H1 (cell line): ENCODE results near the gene GFOD1. TPM values are rescaled to one million over a fixed set of nuclear protein-coding genes. Genes with fewer than 3 reads are reported as not detected.
"Not testable (repeated sequence)": the region's sequence is repeated elsewhere in the genome, so short reads cannot be mapped to it uniquely, and the experiment has no call there.

Experiments used
- CTCF ChIA-PET: fragments of 300-600 bp; sonication (Branson Sonifier 250); formaldehyde crosslinking; loops from one replicate; lab custom pipeline; 2021; ENCODE audit not compliant: partially characterized antibody; lab: Charles Lee
- POLR2A ChIA-PET: fragments of 300-600 bp; sonication (Branson Sonifier 250); formaldehyde crosslinking; loops from one replicate; lab custom pipeline; 2021; ENCODE audit warnings: inconsistent platforms; ENCODE audit not compliant: partially characterized antibody; lab: Charles Lee
- DNase-seq, 2 experiments: peaks; one replicate each; pipeline versions ENCODE4 v3.0.0 to v3.0.0-alpha.2; 2010 to 2022; ENCODE audit warnings: low spot score in 2 of 2, low read depth in 1 of 2, mixed read lengths in 1 of 2
- FAIRE-seq: peaks from 2 replicates; lab custom pipeline; 2011; peaks lifted over from hg19 to GRCh38; lab: Jason Lieb, UNC
- H2AFZ ChIP-seq: 2 replicates; pipeline ENCODE4 v1.8.1; 2012; ENCODE audit warnings: low read length, inconsistent platforms
- H2AK5ac ChIP-seq: 2 replicates; pipeline ENCODE4 v1.6.1; 2013; ENCODE audit warnings: low read depth, low read length
- H2BK120ac ChIP-seq: replicated peaks from 2 replicates; pipeline ENCODE3; 2013; ENCODE audit warnings: low read depth, low read length, inconsistent platforms
- H2BK12ac ChIP-seq: 2 replicates; pipeline ENCODE4 v1.6.1; 2013; ENCODE audit warnings: low read depth, low read length
- H2BK15ac ChIP-seq: 2 replicates; pipeline ENCODE4 v1.6.1; 2013; ENCODE audit warnings: low read length
- H2BK20ac ChIP-seq: 2 replicates; pipeline ENCODE4 v1.6.1; 2013; ENCODE audit warnings: low read length
- H2BK5ac ChIP-seq: 2 replicates; pipeline ENCODE4 v1.6.1; 2013; ENCODE audit warnings: low read depth, low read length
- H3K14ac ChIP-seq: 2 replicates; pipeline ENCODE4 v1.6.1; 2013; ENCODE audit warnings: inconsistent platforms; ENCODE audit not compliant: insufficient read length
- H3K18ac ChIP-seq: 2 replicates; pipeline ENCODE4 v1.6.1; 2013; ENCODE audit warnings: low read length; ENCODE audit errors: extremely low read depth
- H3K23ac ChIP-seq: 2 replicates; pipeline ENCODE4 v1.6.1; 2013; ENCODE audit warnings: inconsistent platforms; ENCODE audit not compliant: insufficient read length
- H3K23me2 ChIP-seq: 2 replicates; pipeline ENCODE4 v1.6.1; 2013; ENCODE audit warnings: low read depth, low read length
- H3K27ac ChIP-seq: 2 replicates; pipeline ENCODE4 v1.6.1; 2011; ENCODE audit warnings: low read depth, low read length, inconsistent platforms
- H3K27me3 ChIP-seq, 4 experiments: replicated peaks in 1 of 4; 1 replicate in 1 of 4; 2 replicates in 3 of 4; pipeline versions ENCODE4 v1.6.1 to v1.8.1; 2011 to 2013; ENCODE audit warnings: low read length in 3 of 4, mild to moderate bottlenecking in 3 of 4, inconsistent platforms in 2 of 4, mixed read lengths in 2 of 4, moderate library complexity in 1 of 4; ENCODE audit not compliant: control insufficient read depth in 3 of 4, insufficient read depth in 3 of 4; ENCODE audit errors: extremely low read depth in 1 of 4
- H3K36me3 ChIP-seq, 4 experiments: 2 replicates each; pipeline versions ENCODE4 v1.6.1 to v1.8.1; 2011 to 2013; ENCODE audit warnings: mild to moderate bottlenecking in 4 of 4, low read length in 3 of 4, moderate library complexity in 2 of 4, control low read depth in 1 of 4, inconsistent platforms in 1 of 4; ENCODE audit not compliant: insufficient read depth in 4 of 4, control insufficient read depth in 2 of 4
- H3K4ac ChIP-seq: replicated peaks from 2 replicates; pipeline ENCODE3; 2013; ENCODE audit warnings: low read length, low read depth, mixed read lengths, inconsistent platforms; ENCODE audit not compliant: insufficient read length
- H3K4me1 ChIP-seq, 4 experiments: replicated peaks in 1 of 4; 1 replicate in 1 of 4; 2 replicates in 3 of 4; pipeline versions ENCODE4 v1.6.1 to v1.8.1; 2011 to 2013; ENCODE audit warnings: low read length in 3 of 4, inconsistent platforms in 2 of 4, mixed read lengths in 1 of 4; ENCODE audit not compliant: insufficient read depth in 4 of 4, control insufficient read depth in 3 of 4
- H3K4me2 ChIP-seq, 2 experiments: 2 replicates each; pipeline versions ENCODE4 v1.6.1 to v1.8.1; 2011 to 2013; ENCODE audit warnings: low read depth in 2 of 2, low read length in 2 of 2, control low read depth in 1 of 2, inconsistent platforms in 1 of 2, mild to moderate bottlenecking in 1 of 2; ENCODE audit not compliant: insufficient read depth in 1 of 2
- H3K4me3 ChIP-seq, 4 experiments: fragments of 200-600, 300-600 bp in 1 of 4; sonication (generic), shearing (Covaris generic), sonication (Bioruptor Twin) in 1 of 4; 2 replicates each; pipeline versions ENCODE4 v1.5.1 to v1.8.1; 2011 to 2016; ENCODE audit warnings: low read length in 4 of 4, low read depth in 3 of 4, control low read depth in 2 of 4, inconsistent platforms in 2 of 4, mild to moderate bottlenecking in 2 of 4, mixed read lengths in 1 of 4, moderate library complexity in 1 of 4; ENCODE audit not compliant: insufficient read depth in 2 of 4; ENCODE audit errors: extremely low read depth in 1 of 4
- H3K56ac ChIP-seq: replicated peaks from 2 replicates; pipeline ENCODE3; 2013; ENCODE audit warnings: low read depth, mild to moderate bottlenecking, mixed read lengths, low read length, inconsistent platforms; ENCODE audit not compliant: insufficient read length
- H3K79me1 ChIP-seq: 2 replicates; pipeline ENCODE4 v1.6.1; 2013; ENCODE audit warnings: low read depth, low read length, control low read depth
- H3K79me2 ChIP-seq, 2 experiments: 2 replicates each; pipeline versions ENCODE4 v1.6.1 to v1.8.1; 2012 to 2013; ENCODE audit warnings: low read length in 2 of 2, mild to moderate bottlenecking in 2 of 2, inconsistent platforms in 1 of 2; ENCODE audit not compliant: insufficient read depth in 2 of 2, control insufficient read depth in 1 of 2
- H3K9ac ChIP-seq, 4 experiments: replicated peaks in 1 of 4; 1 replicate in 1 of 4; 2 replicates in 3 of 4; pipeline versions ENCODE4 v1.6.1 to v1.8.1; 2011 to 2013; ENCODE audit warnings: low read depth in 3 of 4, low read length in 3 of 4, control low read depth in 2 of 4, mild to moderate bottlenecking in 2 of 4, moderate library complexity in 2 of 4, inconsistent platforms in 1 of 4; ENCODE audit errors: extremely low read depth in 1 of 4
- H3K9me3 ChIP-seq, 2 experiments: 2 replicates each; pipeline versions ENCODE4 v1.6.1 to v1.8.1; 2012 to 2013; ENCODE audit warnings: mild to moderate bottlenecking in 2 of 2, moderate library complexity in 2 of 2, control low read depth in 1 of 2, inconsistent platforms in 1 of 2, low read depth in 1 of 2, low read length in 1 of 2, mixed read lengths in 1 of 2; ENCODE audit not compliant: insufficient read depth in 2 of 2
- H4K20me1 ChIP-seq, 2 experiments: replicated peaks in 1 of 2; 2 replicates each; pipeline versions ENCODE3 to v1.8.1; 2011 to 2013; ENCODE audit warnings: inconsistent platforms in 2 of 2, low read length in 2 of 2, mild to moderate bottlenecking in 1 of 2; ENCODE audit not compliant: insufficient read depth in 2 of 2, control insufficient read depth in 1 of 2
- H4K5ac ChIP-seq: 2 replicates; pipeline ENCODE4 v1.6.1; 2013; ENCODE audit warnings: low read length, low read depth, mixed read lengths, inconsistent platforms; ENCODE audit not compliant: insufficient read length
- H4K8ac ChIP-seq: 2 replicates; pipeline ENCODE4 v1.8.0; 2013; ENCODE audit warnings: mild to moderate bottlenecking, moderate library complexity, low read length, inconsistent platforms; ENCODE audit not compliant: insufficient read depth; ENCODE audit errors: extremely low read depth
- H4K91ac ChIP-seq: replicated peaks from 2 replicates; pipeline ENCODE3; 2013; ENCODE audit warnings: low read length, mixed read lengths, inconsistent platforms; ENCODE audit not compliant: insufficient read length
- E2F6 ChIP-seq: IDR thresholded peaks from 2 replicates; pipeline ENCODE4 v1.6.1; 2012; ENCODE audit warnings: inconsistent platforms
- WGBS, 2 experiments: shearing (Covaris generic) in 1 of 2; methylation state at CpG; one replicate each; pipeline versions ENCODE4 v1.1.6 to v1.1.7; 2013 to 2015; ENCODE audit warnings: low lambda C conversion rate in 2 of 2, mixed read lengths in 2 of 2, inconsistent platforms in 1 of 2, low coverage in 1 of 2, missing lambda C conversion rate in 1 of 2; ENCODE audit not compliant: insufficient replicate concordance in 2 of 2, insufficient coverage in 1 of 2, insufficient read length in 1 of 2; ENCODE audit errors: extremely low coverage in 1 of 2, missing lambda C conversion rate in 1 of 2; 5-methylcytosine and 5-hydroxymethylcytosine counted together
- polyA plus RNA-seq, 7 experiments: library from polyadenylated mRNA; depleted of rRNA in 3 of 7; stranded (reverse) in 5 of 7; unstranded in 2 of 7; fragments of >200 nt in 5 of 7; fragments of 200-250 nt in 2 of 7; gene quantifications; 1 replicate in 5 of 7; 2 replicates in 1 of 7; 4 replicates in 1 of 7; pipeline versions ENCODE4 v1.2.1 to v1.2.3, GENCODE V29; 2011 to 2013; ENCODE audit warnings: missing spikeins in 2 of 7, mixed read lengths in 2 of 7
- total RNA-seq: library from RNA; stranded (reverse); fragmentation: NEBNext Ultra II Directional; extraction: Animal tissue kit (Norgen Biotek cat#: 25700); gene quantifications from 2 replicates; pipeline ENCODE4 v1.2.1, GENCODE V29; 2021

GFOD1 gene
- total and polyA plus RNA-seq, 2 of the 8 experiments (the other 6 are each of a cell fraction or from before 2014, with no cell fraction given) = 2.5 to 8.8 TPM

DNA sequence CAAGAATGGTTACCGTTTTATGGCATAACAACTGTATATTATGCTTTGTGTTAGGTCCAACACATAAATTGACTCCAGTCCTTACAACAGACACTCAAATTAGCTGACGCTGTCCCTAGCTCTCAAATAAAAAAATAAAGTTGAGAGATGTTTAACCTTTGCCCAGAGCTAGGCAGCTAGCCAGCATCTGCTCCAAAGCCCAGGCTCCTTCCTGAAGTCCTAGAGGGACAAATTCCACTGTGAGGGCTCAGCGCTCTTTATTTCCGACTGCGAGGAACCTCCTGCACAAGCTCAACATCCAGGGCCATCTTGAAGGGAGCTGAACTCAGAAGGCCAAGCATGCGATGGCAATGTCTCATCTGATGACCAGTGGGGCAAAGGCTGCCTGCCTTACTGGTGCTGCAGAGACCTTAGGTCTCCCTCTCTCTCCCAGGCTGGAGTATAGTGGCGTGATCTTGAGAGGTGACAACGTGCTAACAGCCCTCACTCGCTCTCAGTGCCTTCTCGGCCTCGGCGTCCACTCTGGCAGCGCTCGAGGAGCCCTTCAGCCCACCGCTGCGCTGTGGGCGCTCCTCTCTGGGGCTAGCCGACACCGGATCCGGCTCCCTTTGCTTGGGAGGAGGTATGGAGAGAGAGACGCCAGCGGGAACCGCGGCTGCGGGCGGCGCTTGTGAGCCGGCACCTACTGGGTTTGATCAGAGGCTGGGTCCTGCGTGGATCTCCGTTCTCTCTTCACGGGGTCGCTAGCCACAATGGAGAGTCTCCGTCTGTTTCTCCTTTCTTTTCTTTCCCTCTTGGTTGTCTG is 24.7 kb upstream of the GFOD1 start (continued):
- no peak for TF ChIP-seq E2F6

GRCh38 chr6:13511141-13511571 is 23.8 kb upstream of the GFOD1 start:
- H4K20me1 ChIP-seq, DNase-seq, H2BK12ac ChIP-seq, H4K5ac ChIP-seq, H2BK5ac ChIP-seq, H3K79me1 ChIP-seq, H2BK15ac ChIP-seq, H3K9ac ChIP-seq, H3K18ac ChIP-seq, H3K4me3 ChIP-seq, H3K23me2 ChIP-seq, H3K4me1 ChIP-seq, H3K36me3 ChIP-seq, H3K27ac ChIP-seq, H3K4me2 ChIP-seq, H3K27me3 ChIP-seq, H4K91ac ChIP-seq, FAIRE-seq, H3K9me3 ChIP-seq, H3K14ac ChIP-seq, H3K4ac ChIP-seq, H2AK5ac ChIP-seq, H3K56ac ChIP-seq, H3K79me2 ChIP-seq, H2BK20ac ChIP-seq, H3K23ac ChIP-seq, H2BK120ac ChIP-seq, H4K8ac ChIP-seq, H2AFZ ChIP-seq: not testable (repeated sequence)
- CTCF ChIA-PET = interaction anchor here (0.7 to 3.0 kb wide), 10 partner anchors 8 to 173 kb away, joined by 3 to 9 read pairs (median 4); no protein-coding TSS in a partner anchor
- 96% methylated on average over 37 of the region's 37 CpGs; no CpG with 5 or more reads in 1 of the 2 experiments for WGBS, 2 experiments
- POLR2A ChIA-PET = interaction anchor here (1.3 to 2.7 kb wide), 2 partner anchors 16 to 23 kb away, joined by 3 to 6 read pairs; no protein-coding TSS in a partner anchor
